Measurements from ENCODE around the gene ASB3.

ASB3 gene

DNA sequence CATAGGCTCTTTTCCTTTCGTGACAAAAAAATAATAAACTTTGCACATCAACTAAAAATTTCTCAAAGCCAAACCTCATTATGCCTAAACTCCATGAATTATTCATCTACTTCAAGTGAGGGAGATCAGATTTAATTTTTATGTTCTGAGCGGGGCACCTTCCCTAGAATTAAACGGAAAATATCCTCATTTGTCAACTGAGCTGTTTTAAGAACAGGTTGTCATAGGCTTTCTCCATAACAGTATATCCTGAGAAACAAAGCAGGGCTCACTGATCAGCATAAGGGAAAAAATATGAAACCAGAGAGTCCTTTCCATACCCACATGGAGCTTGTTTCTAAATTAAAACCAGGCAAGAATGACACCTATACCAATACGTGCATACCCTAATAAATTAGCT, 150.6 kb downstream of the ASB3 start:
- TF ChIP-seq, protein P1, sequence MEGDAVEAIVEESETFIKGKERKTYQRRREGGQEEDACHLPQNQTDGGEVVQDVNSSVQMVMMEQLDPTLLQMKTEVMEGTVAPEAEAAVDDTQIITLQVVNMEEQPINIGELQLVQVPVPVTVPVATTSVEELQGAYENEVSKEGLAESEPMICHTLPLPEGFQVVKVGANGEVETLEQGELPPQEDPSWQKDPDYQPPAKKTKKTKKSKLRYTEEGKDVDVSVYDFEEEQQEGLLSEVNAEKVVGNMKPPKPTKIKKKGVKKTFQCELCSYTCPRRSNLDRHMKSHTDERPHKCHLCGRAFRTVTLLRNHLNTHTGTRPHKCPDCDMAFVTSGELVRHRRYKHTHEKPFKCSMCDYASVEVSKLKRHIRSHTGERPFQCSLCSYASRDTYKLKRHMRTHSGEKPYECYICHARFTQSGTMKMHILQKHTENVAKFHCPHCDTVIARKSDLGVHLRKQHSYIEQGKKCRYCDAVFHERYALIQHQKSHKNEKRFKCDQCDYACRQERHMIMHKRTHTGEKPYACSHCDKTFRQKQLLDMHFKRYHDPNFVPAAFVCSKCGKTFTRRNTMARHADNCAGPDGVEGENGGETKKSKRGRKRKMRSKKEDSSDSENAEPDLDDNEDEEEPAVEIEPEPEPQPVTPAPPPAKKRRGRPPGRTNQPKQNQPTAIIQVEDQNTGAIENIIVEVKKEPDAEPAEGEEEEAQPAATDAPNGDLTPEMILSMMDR (IDR thresholded peaks at IDR 0.05; ENCODE audit: borderline replicate concordance, extremely low read depth, low read length, poor library complexity, severe bottlenecking) = no peak
- no peak for TF ChIP-seq EZH2 (IDR thresholded peaks at IDR 0.05; ENCODE audit: borderline replicate concordance, low read depth, low read length, severe bottlenecking)
- Histone ChIP-seq H3K27ac (ENCODE audit: low read length) (no peak overlapping the region), H3K4me3 (ENCODE audit: low read depth in 1 of 2, low read length in 2 of 2) (no peak overlapping the region), H3K9ac (ENCODE audit: low read depth, low read length) (no peak overlapping the region), H4K20me1 (ENCODE audit: insufficient read depth, low read length) (no peaks in the 10 kb centered on the region), H3K27me3 (ENCODE audit: insufficient read depth, low read length, poor library complexity) (no peaks in the 10 kb centered on the region), H3K36me3 (ENCODE audit: insufficient read depth, low read length) (no peaks in the 10 kb centered on the region), H3K4me1 (ENCODE audit: insufficient read depth, low read length) (no peaks in the 10 kb centered on the region), H3K4me2 (ENCODE audit: insufficient read depth, low read length) (no peak overlapping the region), H2AFZ (ENCODE audit: low read depth, low read length) (no peak overlapping the region), H3K79me2 (ENCODE audit: insufficient read depth, low read length) (no peaks in the 10 kb centered on the region), H3K9me3 (ENCODE audit: insufficient read depth, low read length, severe bottlenecking) (no peaks in the 10 kb centered on the region)
- DNase-seq (no peak), ATAC-seq (ENCODE audit: insufficient read depth, low read depth) (no peak)

DNA sequence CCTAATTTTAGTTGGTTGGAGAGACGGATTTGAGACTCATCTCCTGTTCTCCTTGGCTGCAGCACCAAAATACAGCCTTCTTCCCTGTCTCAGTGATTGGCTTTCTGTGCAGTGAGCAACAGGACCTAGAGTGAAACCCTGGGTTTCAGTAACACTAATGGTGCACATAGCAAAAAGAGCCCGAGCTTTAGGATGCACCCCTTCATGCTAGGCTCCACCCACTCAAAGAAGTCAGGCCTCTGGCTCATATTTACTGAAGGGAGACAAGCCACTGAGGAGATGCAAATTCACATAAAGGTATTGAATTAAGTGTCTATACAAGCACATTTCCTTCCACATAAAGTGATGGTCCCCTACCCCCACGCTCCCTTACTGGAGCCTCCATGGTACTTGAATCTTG, 151.1 kb downstream of the ASB3 start:
- TF ChIP-seq EZH2 (IDR thresholded peaks at IDR 0.05; ENCODE audit: borderline replicate concordance, low read depth, low read length, severe bottlenecking) = no peak
- TF ChIP-seq, protein P1 (IDR thresholded peaks at IDR 0.05; ENCODE audit: borderline replicate concordance, extremely low read depth, low read length, poor library complexity, severe bottlenecking) = no peak
- Histone ChIP-seq H3K36me3 (ENCODE audit: insufficient read depth, low read length) (no peaks in the 10 kb centered on the region), H3K27ac (ENCODE audit: low read length) (no peak overlapping the region), H3K4me2 (ENCODE audit: insufficient read depth, low read length) (no peak overlapping the region), H2AFZ (ENCODE audit: low read depth, low read length) (no peak overlapping the region), H3K9ac (ENCODE audit: low read depth, low read length) (no peak overlapping the region), H4K20me1 (ENCODE audit: insufficient read depth, low read length) (no peaks in the 10 kb centered on the region), H3K4me3 (ENCODE audit: low read depth in 1 of 2, low read length in 2 of 2) (no peak overlapping the region), H3K27me3 (ENCODE audit: insufficient read depth, low read length, poor library complexity) (no peaks in the 10 kb centered on the region), H3K79me2 (ENCODE audit: insufficient read depth, low read length) (no peaks in the 10 kb centered on the region), H3K4me1 (ENCODE audit: insufficient read depth, low read length) (no peaks in the 10 kb centered on the region), H3K9me3 (ENCODE audit: insufficient read depth, low read length, severe bottlenecking) (no peaks in the 10 kb centered on the region)
- no peak for DNase-seq
- ATAC-seq (ENCODE audit: insufficient read depth, low read depth) = no peak

DNA sequence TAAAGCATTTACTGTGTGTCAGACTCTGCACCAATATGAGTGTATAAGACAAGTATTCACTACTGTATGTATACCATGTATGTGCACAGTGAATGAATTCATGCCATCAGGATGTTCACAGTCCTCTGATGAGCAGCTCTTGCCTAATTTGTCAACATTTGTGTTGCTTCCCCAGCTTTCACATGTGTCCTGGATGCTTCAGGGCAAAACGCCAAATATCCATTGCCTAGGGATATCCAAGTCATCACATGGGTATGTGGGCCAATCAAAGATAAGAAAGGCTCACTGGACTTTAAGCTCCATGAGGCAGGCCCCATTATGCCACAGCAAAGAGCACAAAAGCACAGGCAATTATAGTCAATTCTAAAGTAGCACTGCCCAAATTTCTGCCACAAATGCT, 153.3 kb downstream of the ASB3 start:
- no peaks in the 10 kb centered on the region for H4K20me1 ChIP-seq (ENCODE audit: insufficient read depth, low read length)
- H3K9ac ChIP-seq (ENCODE audit: low read depth, low read length) = no peak overlapping the region

More for the DNA sequence above, 153.3 kb downstream of the ASB3 start:
- Histone ChIP-seq H3K9me3 (ENCODE audit: insufficient read depth, low read length, severe bottlenecking) (no peaks in the 10 kb centered on the region), H3K79me2 (ENCODE audit: insufficient read depth, low read length) (no peaks in the 10 kb centered on the region), H3K27me3 (ENCODE audit: insufficient read depth, low read length, poor library complexity) (no peaks in the 10 kb centered on the region), H3K4me3 (ENCODE audit: low read depth in 1 of 2, low read length in 2 of 2) (no peak overlapping the region), H3K4me2 (ENCODE audit: insufficient read depth, low read length) (no peak overlapping the region), H2AFZ (ENCODE audit: low read depth, low read length) (no peak overlapping the region), H3K27ac (ENCODE audit: low read length) (no peak overlapping the region), H3K4me1 (ENCODE audit: insufficient read depth, low read length) (no peaks in the 10 kb centered on the region), H3K36me3 (ENCODE audit: insufficient read depth, low read length) (no peaks in the 10 kb centered on the region)
- DNase-seq (no peak), ATAC-seq (ENCODE audit: insufficient read depth, low read depth) (no peak)
- TF ChIP-seq, protein P1 (IDR thresholded peaks at IDR 0.05; ENCODE audit: borderline replicate concordance, extremely low read depth, low read length, poor library complexity, severe bottlenecking) = no peak
- no peak for TF ChIP-seq EZH2 (IDR thresholded peaks at IDR 0.05; ENCODE audit: borderline replicate concordance, low read depth, low read length, severe bottlenecking)
